Esophagus mucosa (tissue), 1 donor: Measurements from ENCODE around the gene CACUL1. TPM values are rescaled to one million over a fixed set of nuclear protein-coding genes. Genes with fewer than 3 reads are reported as not detected.
"Not testable (repeated sequence)": the region's sequence is repeated elsewhere in the genome, so short reads cannot be mapped to it uniquely, and the experiment has no call there.

ENCODE experiments used
- ATAC-seq: fragments of 200-7000 bp; cut with Tn5 transposase; one replicate; pipeline ENCODE4 v1.9.1; 2020
- total RNA-seq: library from RNA; stranded (reverse); gene quantifications from one replicate; pipeline ENCODE4 v1.2.4, GENCODE V29; 2023
- donor health status: DM: yes; HTN: yes; CAD: no.

CACUL1 gene
- total RNA-seq, 1 donor from 2014 or later, result 28.5 TPM

- no peak for ATAC-seq
These were observed 72.2 kb downstream of the CACUL1 start for GRCh38 chr10:118682533-118682932.

GRCh38 chr10:118680197-118680596, 74.6 kb downstream of the CACUL1 start:
- ATAC-seq, result no peak

- ATAC-seq, result no peak
These were observed 80.4 kb downstream of the CACUL1 start for GRCh38 chr10:118674226-118674919.

- no peak for ATAC-seq
These were observed 81.7 kb downstream of the CACUL1 start for GRCh38 chr10:118672766-118673715.

- no peak for ATAC-seq
These were observed 82.6 kb downstream of the CACUL1 start for GRCh38 chr10:118672153-118672552.

- ATAC-seq, result not testable (repeated sequence)
These were observed 83.5 kb downstream of the CACUL1 start for GRCh38 chr10:118671221-118671620.

- no peak for ATAC-seq
These were observed 84.2 kb downstream of the CACUL1 start for GRCh38 chr10:118670472-118671124.

- no peak for ATAC-seq
These were observed 84.9 kb downstream of the CACUL1 start for GRCh38 chr10:118669835-118670234.

- ATAC-seq, result no peak
These were observed 85.6 kb downstream of the CACUL1 start for GRCh38 chr10:118669020-118669791.

GRCh38 chr10:118668228-118668952, 86.4 kb downstream of the CACUL1 start:
- ATAC-seq, result no peak

- no peak for ATAC-seq
These were observed 87.0 kb downstream of the CACUL1 start for GRCh38 chr10:118667732-118668131.

GRCh38 chr10:118666350-118666749, 88.4 kb downstream of the CACUL1 start:
- ATAC-seq, result no peak

- no peak for ATAC-seq
These were observed 90.4 kb downstream of the CACUL1 start for GRCh38 chr10:118664321-118664720.

GRCh38 chr10:118663176-118663575, 91.6 kb downstream of the CACUL1 start:
- no peak for ATAC-seq

GRCh38 chr10:118662228-118663035, 92.3 kb downstream of the CACUL1 start:
- no peak for ATAC-seq

- no peak for ATAC-seq
These were observed 96.0 kb downstream of the CACUL1 start for GRCh38 chr10:118658762-118659161.

GRCh38 chr10:118658168-118658567, 96.6 kb downstream of the CACUL1 start:
- ATAC-seq, result not testable (repeated sequence)

- ATAC-seq, result not testable (repeated sequence)
These were observed 109.5 kb downstream of the CACUL1 start for GRCh38 chr10:118645294-118645693.

GRCh38 chr10:118642228-118642627, 112.5 kb downstream of the CACUL1 start:
- ATAC-seq, result no peak

- ATAC-seq, result no peak
These were observed 116.1 kb downstream of the CACUL1 start for GRCh38 chr10:118638680-118639079.
